ENCODE data around the gene RNU1-1.
A peak's percentile ranks its signal among the peaks of the same experiment; 100 is the strongest.
"Not testable (repeated sequence)": the region's sequence is repeated elsewhere in the genome, so short reads cannot be mapped to it uniquely, and the experiment has no call there.

The RNU1-1 gene

GRCh38 chr1:16514107-16515055 lies at the start of gene RNU1-1:
RNU1-1 (minus strand) TSS chr1:16514285.
- H3K36me3 ChIP-seq; H3K4me1 ChIP-seq; intact Hi-C loops (cut with DNase I; ENCODE audit: low total_unique reads); H3K9me3 ChIP-seq: not testable (repeated sequence)
- peak within 1 kb of the TSS; percentile 32 to 40 for H3K4me3 ChIP-seq
- H3K27me3 ChIP-seq, result peaks cover 0 to 13% of the 10 kb centered on the region in 2 donors
- DNase-seq, result peak; percentile 74 to 82
- H3K27ac ChIP-seq, result peak within 1 kb of the TSS; percentile 56 to 82

GRCh38 chr1:16561035-16561434 lies 47.0 kb upstream of the RNU1-1 start:
- H3K4me3 ChIP-seq; DNase-seq; H3K27me3 ChIP-seq; intact Hi-C loops (cut with DNase I; ENCODE audit: low total_unique reads); H3K36me3 ChIP-seq; H3K27ac ChIP-seq; H3K9me3 ChIP-seq; H3K4me1 ChIP-seq: not testable (repeated sequence)

DNA sequence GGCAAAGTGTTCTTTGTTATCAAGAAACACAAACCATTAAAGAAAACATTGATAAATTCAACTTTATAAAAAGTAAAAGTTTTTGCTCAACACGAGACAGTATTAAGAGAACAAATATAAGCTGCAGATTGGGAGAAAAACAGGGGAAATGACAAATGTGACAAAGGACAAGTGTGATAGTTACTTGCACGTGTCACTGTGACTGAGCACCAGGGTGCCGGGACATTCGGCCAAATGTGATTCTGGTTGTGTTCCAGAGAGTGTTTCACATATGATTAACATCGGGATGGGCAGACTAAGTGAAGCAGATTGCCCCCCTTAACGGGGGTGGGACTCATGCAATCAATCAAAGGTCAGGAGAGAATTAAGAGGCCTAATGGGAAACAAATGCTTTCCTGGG lies 46.4 kb upstream of the RNU1-1 start:
- intact Hi-C loops (cut with DNase I; ENCODE audit: low total_unique reads); H3K27me3 ChIP-seq; H3K36me3 ChIP-seq; H3K9me3 ChIP-seq; H3K4me1 ChIP-seq; DNase-seq; H3K27ac ChIP-seq; H3K4me3 ChIP-seq: not testable (repeated sequence)

- intact Hi-C loops (cut with DNase I; ENCODE audit: low total_unique reads), result not testable (repeated sequence)
Measured at GRCh38 chr1:16559688-16560087, 45.6 kb upstream of the RNU1-1 start.

DNA sequence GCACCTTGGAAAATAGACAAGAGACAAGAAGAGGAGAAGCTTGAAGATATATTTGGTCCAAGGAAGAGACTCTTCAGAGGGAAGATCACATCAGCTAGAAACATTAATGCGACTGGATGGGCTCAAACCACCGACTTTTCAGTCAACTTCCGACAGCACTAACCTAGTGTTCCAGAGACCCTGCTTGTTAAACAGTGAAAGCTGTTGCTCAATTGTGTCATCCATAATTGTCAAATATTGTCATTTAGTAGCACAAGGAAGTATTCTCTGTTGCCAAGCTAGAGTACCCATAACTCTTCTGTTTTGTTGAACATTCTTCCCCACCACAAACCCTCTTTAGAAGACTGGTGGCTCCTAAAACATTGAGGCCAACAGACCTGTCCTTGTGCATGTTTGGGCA lies 42.9 kb upstream of the RNU1-1 start:
- intact Hi-C loops (cut with DNase I; ENCODE audit: low total_unique reads); H3K27me3 ChIP-seq; DNase-seq; H3K36me3 ChIP-seq; H3K9me3 ChIP-seq; H3K4me3 ChIP-seq; H3K4me1 ChIP-seq; H3K27ac ChIP-seq: not testable (repeated sequence)

More at GRCh38 chr1:16559688-16560087, 45.6 kb upstream of the RNU1-1 start:
- H3K27me3 ChIP-seq, H3K27ac ChIP-seq, H3K36me3 ChIP-seq, H3K4me3 ChIP-seq, DNase-seq, H3K9me3 ChIP-seq, H3K4me1 ChIP-seq: not testable (repeated sequence)

- intact Hi-C loops (cut with DNase I; ENCODE audit: low total_unique reads); DNase-seq; H3K9me3 ChIP-seq; H3K27ac ChIP-seq; H3K36me3 ChIP-seq; H3K4me3 ChIP-seq; H3K4me1 ChIP-seq; H3K27me3 ChIP-seq: not testable (repeated sequence)
Measured at GRCh38 chr1:16553244-16553643, 39.2 kb upstream of the RNU1-1 start.

GRCh38 chr1:16550212-16550918 lies 36.3 kb upstream of the RNU1-1 start:
- H3K9me3 ChIP-seq; H3K4me1 ChIP-seq; DNase-seq; intact Hi-C loops (cut with DNase I; ENCODE audit: low total_unique reads); H3K27me3 ChIP-seq; H3K4me3 ChIP-seq; H3K27ac ChIP-seq; H3K36me3 ChIP-seq: not testable (repeated sequence)

- H3K36me3 ChIP-seq; H3K27me3 ChIP-seq; H3K9me3 ChIP-seq; H3K4me3 ChIP-seq; H3K27ac ChIP-seq; intact Hi-C loops (cut with DNase I; ENCODE audit: low total_unique reads); DNase-seq; H3K4me1 ChIP-seq: not testable (repeated sequence)
Measured at GRCh38 chr1:16549545-16549944, 35.5 kb upstream of the RNU1-1 start.

DNA sequence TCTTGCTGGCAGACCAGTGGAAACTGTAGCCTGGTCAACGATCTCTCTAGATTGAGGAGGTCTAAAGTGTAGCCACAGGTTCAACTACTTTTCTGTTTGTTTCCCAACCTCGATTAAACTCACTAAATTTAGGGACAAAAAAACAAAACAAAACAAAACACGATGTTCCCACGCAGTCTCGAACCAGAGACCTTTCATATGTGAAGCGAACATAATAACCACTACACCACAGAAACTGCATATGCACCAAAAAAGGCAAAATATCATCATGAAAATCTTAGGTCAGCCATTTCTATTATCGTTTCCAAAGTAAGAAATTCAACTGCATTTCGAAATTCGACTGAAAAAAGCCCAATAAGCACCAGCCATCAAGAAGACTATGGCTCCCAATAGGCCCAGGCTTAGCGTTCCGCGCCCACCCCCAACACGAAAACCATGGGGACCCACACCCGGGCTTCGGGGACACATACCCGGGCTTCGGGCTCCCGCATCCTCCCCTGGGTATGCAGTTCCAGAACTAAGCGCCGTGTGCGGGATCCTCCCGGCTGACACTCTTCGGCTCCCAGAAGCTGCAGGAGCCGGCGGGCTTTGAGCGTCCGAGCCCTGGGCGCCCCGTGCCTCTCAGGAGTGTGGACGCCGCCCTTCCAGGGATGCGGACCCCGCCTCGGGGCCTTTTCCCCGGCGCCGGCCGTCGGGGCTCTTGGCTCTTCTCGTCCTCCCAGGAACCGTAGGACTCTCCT lies 33.6 kb upstream of the RNU1-1 start:
- DNase-seq; H3K27ac ChIP-seq; H3K4me3 ChIP-seq; H3K36me3 ChIP-seq; H3K9me3 ChIP-seq; H3K4me1 ChIP-seq; H3K27me3 ChIP-seq; intact Hi-C loops (cut with DNase I; ENCODE audit: low total_unique reads): not testable (repeated sequence)

DNA sequence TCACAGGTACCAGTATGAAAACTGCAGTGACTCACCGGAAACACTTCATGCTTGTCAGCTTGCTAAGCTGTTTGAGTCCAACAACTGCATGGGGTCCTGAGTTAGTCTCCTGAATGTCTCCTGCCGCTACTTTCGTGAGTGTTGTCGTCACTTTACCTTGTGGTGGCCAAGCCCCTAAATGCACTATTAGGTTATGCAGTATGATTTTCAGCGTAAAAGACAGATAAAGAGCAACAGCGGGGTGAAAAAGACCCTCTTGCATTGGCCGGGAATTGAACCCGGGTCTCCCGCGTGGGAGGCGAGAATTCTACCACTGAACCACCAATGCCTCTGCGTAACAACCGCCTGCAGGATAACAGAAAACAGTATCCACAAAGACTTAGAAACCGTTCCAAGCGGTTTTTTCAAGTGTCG lies 31.6 kb upstream of the RNU1-1 start:
- H3K4me3 ChIP-seq; DNase-seq; H3K27me3 ChIP-seq; H3K27ac ChIP-seq; H3K9me3 ChIP-seq; intact Hi-C loops (cut with DNase I; ENCODE audit: low total_unique reads); H3K4me1 ChIP-seq; H3K36me3 ChIP-seq: not testable (repeated sequence)

- intact Hi-C loops (cut with DNase I; ENCODE audit: low total_unique reads); H3K27ac ChIP-seq: not testable (repeated sequence)
Measured at GRCh38 chr1:16540421-16540893, 26.4 kb upstream of the RNU1-1 start.

GRCh38 chr1:16537528-16537927 lies 23.4 kb upstream of the RNU1-1 start:
- peaks cover 0 to 13% (median 5%) of the 10 kb centered on the region in 4 donors for H3K4me1 ChIP-seq
- H3K9me3 ChIP-seq; H3K4me3 ChIP-seq; DNase-seq; intact Hi-C loops (cut with DNase I; ENCODE audit: low total_unique reads); H3K36me3 ChIP-seq; H3K27ac ChIP-seq: not testable (repeated sequence)
- peaks cover 0 to 22% of the 10 kb centered on the region in 2 donors for H3K27me3 ChIP-seq

More at GRCh38 chr1:16540421-16540893, 26.4 kb upstream of the RNU1-1 start:
- not testable (repeated sequence) for H3K9me3 ChIP-seq, H3K36me3 ChIP-seq, H3K4me1 ChIP-seq, H3K4me3 ChIP-seq, DNase-seq
- H3K27me3 ChIP-seq, result peaks cover 0 to 11% of the 10 kb centered on the region in 2 donors

DNA sequence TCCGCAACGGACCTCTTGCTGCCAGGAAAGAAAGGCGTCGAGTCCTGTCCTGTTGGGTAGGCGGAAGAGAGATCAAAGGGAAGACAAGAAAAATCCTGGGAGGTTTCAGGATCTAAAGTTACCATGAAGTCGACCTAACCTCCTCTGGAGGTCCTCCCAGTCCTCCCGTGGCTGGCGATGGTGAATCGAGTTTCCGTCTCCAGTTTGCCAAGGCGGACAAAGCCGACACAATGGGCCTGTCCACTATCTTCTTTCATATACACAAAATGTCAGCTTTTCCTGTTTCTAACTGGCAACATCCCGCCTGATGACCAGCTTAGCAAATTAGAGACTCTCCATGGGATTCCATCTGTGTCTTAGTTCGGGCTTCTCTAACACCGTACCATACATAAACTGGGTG lies 22.7 kb upstream of the RNU1-1 start:
- Histone ChIP-seq H3K27me3 (peaks cover 0 to 29% of the 10 kb centered on the region in 2 donors), H3K4me1 (peaks cover 0 to 13% (median 5%) of the 10 kb centered on the region in 4 donors)
- intact Hi-C loops (cut with DNase I; ENCODE audit: low total_unique reads); H3K4me3 ChIP-seq; H3K36me3 ChIP-seq; H3K9me3 ChIP-seq; DNase-seq; H3K27ac ChIP-seq: not testable (repeated sequence)

All from tibial artery (tissue), 4 donors.